HepG2 (cell line): ENCODE measurements around the gene SEPHS2. TPM values are rescaled to one million over a fixed set of nuclear protein-coding genes. Genes with fewer than 3 reads are reported as not detected.

Experiments
- ARNT2 ChIP-seq: sonication (generic); formaldehyde crosslinking; IDR thresholded peaks from 2 replicates; pipeline ENCODE4 v1.8.0; 2022; ENCODE audit warnings: mild to moderate bottlenecking, low read depth, missing genetic modification reagents, moderate library complexity
- CHCHD3 ChIP-seq: sonication (generic); formaldehyde crosslinking; IDR thresholded peaks from 2 replicates; pipeline ENCODE4 v1.8.0; 2022; ENCODE audit warnings: mild to moderate bottlenecking, missing genetic modification reagents, moderate library complexity
- CREM ChIP-seq, 2 experiments: sonication (generic) in 1 of 2; formaldehyde crosslinking in 1 of 2; IDR thresholded peaks; 2 replicates each; pipeline versions ENCODE4 v1.4.0 to v1.6.1; 2016 to 2020; ENCODE audit warnings: antibody characterized with exemption in 1 of 2, mild to moderate bottlenecking in 1 of 2, missing genetic modification reagents in 1 of 2
- DMAP1 ChIP-seq: IDR thresholded peaks from 2 replicates; pipeline ENCODE4 v1.6.1; 2016
- HOXA5 ChIP-seq: sonication (generic); formaldehyde crosslinking; IDR thresholded peaks from 2 replicates; pipeline ENCODE4 v1.4.0; 2020; ENCODE audit warnings: missing genetic modification reagents
- NFKBIZ ChIP-seq: IDR thresholded peaks from 2 replicates; pipeline ENCODE4 v1.6.1; 2018; ENCODE audit warnings: missing genetic modification reagents, missing compliant biosample characterization
- RFX1 ChIP-seq: fragments of 450-650 bp; IDR thresholded peaks from 2 replicates; pipeline ENCODE4 v1.6.1; 2017
- SAP130 ChIP-seq: IDR thresholded peaks from 2 replicates; pipeline ENCODE4 v1.6.1; 2016; ENCODE audit warnings: low read depth
- SP4 ChIP-seq: sonication (generic); formaldehyde crosslinking; IDR thresholded peaks from 2 replicates; pipeline ENCODE4 v1.8.1; 2023; ENCODE audit warnings: mild to moderate bottlenecking, missing genetic modification reagents
- TGIF2 ChIP-seq: IDR thresholded peaks from 2 replicates; pipeline ENCODE4 v1.6.1; 2016; ENCODE audit warnings: control low read depth, missing compliant biosample characterization
- ZNF441 ChIP-seq: sonication (generic); formaldehyde crosslinking; IDR thresholded peaks from 2 replicates; pipeline ENCODE4 v1.7.0; 2021; ENCODE audit warnings: missing genetic modification reagents, borderline replicate concordance
- ZNF724P ChIP-seq: sonication (generic); formaldehyde crosslinking; IDR thresholded peaks from 2 replicates; pipeline ENCODE4 v1.8.0; 2022; ENCODE audit warnings: missing genetic modification reagents, borderline replicate concordance
- ZNF761 ChIP-seq: sonication (generic); formaldehyde crosslinking; conservative IDR thresholded peaks from 2 replicates; pipeline ENCODE4 v1.4.0; 2020; ENCODE audit warnings: mild to moderate bottlenecking, missing genetic modification reagents
- polyA plus RNA-seq, 8 experiments: library from polyadenylated mRNA; depleted of rRNA in 3 of 8; stranded (reverse) in 7 of 8; unstranded in 1 of 8; fragments of >200 nt; fragmentation: Illumina TruSeq in 4 of 8; extraction: Trizol in 4 of 8; gene quantifications; 2 replicates each; pipeline versions ENCODE4 v1.2.1 to v1.2.3, GENCODE V29; 2011 to 2016; ENCODE audit warnings: low read depth in 4 of 8, missing spikeins in 1 of 8, mixed read lengths in 1 of 8; ENCODE audit not compliant: insufficient read depth in 1 of 8
- total RNA-seq, 5 experiments: library from RNA; depleted of rRNA; stranded (reverse); fragments of >200 nt; fragmentation: Illumina TruSeq; extraction: Trizol; gene quantifications; 2 replicates each; pipeline ENCODE4 v1.2.3, GENCODE V29; 2016; ENCODE audit warnings: low read depth in 1 of 5
- TF ChIP-seq, protein P1 (sequence below): sonication (generic); formaldehyde crosslinking; IDR thresholded peaks from 2 replicates; pipeline ENCODE4 v1.5.0; 2020; ENCODE audit warnings: missing genetic modification reagents
- TF ChIP-seq, protein P2 (sequence below): sonication (generic); formaldehyde crosslinking; IDR thresholded peaks from 2 replicates; pipeline ENCODE4 v1.4.0; 2020; ENCODE audit warnings: missing genetic modification reagents
- TF ChIP-seq, protein P3 (sequence below): sonication (generic); formaldehyde crosslinking; IDR thresholded peaks from 2 replicates; pipeline ENCODE4 v1.5.0; 2020; ENCODE audit warnings: missing genetic modification reagents
- TF ChIP-seq, protein P4 (sequence below): sonication (generic); formaldehyde crosslinking; IDR thresholded peaks from 2 replicates; pipeline ENCODE4 v1.4.0; 2020; ENCODE audit warnings: missing genetic modification reagents
- TF ChIP-seq, protein P5 (sequence below): sonication (generic); formaldehyde crosslinking; IDR thresholded peaks from 2 replicates; pipeline ENCODE4 v1.5.0; 2020; ENCODE audit warnings: mild to moderate bottlenecking, low read depth, missing genetic modification reagents, borderline replicate concordance

Gene SEPHS2
- total and polyA plus RNA-seq, 2 of the 13 experiments (the other 11 are each of a cell fraction or from before 2014, with no cell fraction given): 20.7 to 127 TPM

DNA sequence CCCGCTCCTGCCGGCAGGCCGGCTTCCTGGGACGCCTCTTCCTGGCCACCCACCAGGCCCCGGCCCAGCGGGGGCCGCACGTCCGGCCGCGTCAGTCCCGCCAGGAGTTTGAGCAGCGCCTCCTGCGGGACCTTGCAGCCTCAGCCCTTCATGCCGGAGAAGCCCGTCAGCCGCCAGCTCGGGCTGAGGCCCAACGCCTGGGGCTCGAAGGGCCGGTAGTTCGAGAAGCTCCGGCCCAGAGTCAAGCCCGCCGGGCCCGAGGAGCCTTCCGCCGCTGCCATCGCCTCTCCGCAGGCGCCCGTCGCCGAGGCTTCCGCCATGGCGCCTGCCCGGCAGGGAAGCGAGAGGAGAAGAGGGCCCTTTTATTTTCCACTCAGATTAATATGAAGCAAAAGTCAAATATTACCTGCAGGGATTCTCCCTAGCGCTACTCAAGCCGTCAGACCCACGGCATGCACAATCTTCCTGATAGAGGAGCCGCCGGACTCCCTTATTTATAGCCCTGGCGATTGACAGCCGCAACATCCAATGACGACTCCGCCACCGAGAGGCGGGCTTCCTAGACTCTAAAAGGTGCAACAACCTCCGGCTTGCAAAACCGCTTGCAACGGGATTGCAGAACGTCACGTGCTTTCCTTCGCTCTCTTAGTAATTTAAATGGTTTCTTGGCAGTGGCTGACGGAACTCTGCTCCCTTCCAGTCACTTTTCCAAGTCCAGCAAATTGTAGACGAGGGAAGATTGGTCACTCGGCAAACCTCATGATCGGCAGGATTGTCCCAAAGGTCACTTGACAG, at the start of gene SEPHS2 (continued):
- TF ChIP-seq HOXA5 (CRISPR knock-in tag) (peak; percentile 81), NFKBIZ (CRISPR knock-in tag) (0 out of 2 replicates have a peak, but pooled peaks have one; percentile 12), TGIF2 (CRISPR knock-in tag) (no peak; the same call in 1 of the 2 replicates), CREM (IDR thresholded peaks at IDR 0.05) (peak; percentile 59), CREM (CRISPR knock-in tag; IDR thresholded peaks at IDR 0.05) (no peak), ARNT2 (CRISPR knock-in tag) (peak; percentile 74), SAP130 (CRISPR knock-in tag) (peak; percentile 88), SP4 (CRISPR knock-in tag) (peak; percentile 56), CHCHD3 (CRISPR knock-in tag) (0 out of 2 replicates have a peak, but pooled peaks have one; percentile 2), DMAP1 (CRISPR knock-in tag) (peak; percentile 57; the same call in 1 of the 2 replicates), RFX1 (no peak), ZNF724P (0 out of 2 replicates have a peak, but pooled peaks have one; percentile 66), ZNF441 (CRISPR knock-in tag) (peak; percentile 44; the same call in 1 of the 2 replicates), ZNF761 (CRISPR knock-in tag) (0 out of 2 replicates have a peak, but pooled peaks have one; percentile 76)
- TF ChIP-seq, protein P1, sequence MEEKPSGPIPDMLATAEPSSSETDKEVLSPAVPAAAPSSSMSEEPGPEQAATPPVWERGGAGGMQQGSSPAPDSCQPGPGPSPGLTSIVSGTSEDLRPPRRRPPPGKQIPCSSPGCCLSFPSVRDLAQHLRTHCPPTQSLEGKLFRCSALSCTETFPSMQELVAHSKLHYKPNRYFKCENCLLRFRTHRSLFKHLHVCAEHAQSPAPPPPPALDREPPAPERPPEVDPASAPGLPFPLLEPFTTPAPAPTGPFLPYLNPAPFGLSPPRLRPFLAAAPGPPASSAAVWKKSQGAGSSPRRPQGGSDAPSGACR: peak; percentile 79; the same call in 1 of the 2 replicates
- TF ChIP-seq, protein P2, sequence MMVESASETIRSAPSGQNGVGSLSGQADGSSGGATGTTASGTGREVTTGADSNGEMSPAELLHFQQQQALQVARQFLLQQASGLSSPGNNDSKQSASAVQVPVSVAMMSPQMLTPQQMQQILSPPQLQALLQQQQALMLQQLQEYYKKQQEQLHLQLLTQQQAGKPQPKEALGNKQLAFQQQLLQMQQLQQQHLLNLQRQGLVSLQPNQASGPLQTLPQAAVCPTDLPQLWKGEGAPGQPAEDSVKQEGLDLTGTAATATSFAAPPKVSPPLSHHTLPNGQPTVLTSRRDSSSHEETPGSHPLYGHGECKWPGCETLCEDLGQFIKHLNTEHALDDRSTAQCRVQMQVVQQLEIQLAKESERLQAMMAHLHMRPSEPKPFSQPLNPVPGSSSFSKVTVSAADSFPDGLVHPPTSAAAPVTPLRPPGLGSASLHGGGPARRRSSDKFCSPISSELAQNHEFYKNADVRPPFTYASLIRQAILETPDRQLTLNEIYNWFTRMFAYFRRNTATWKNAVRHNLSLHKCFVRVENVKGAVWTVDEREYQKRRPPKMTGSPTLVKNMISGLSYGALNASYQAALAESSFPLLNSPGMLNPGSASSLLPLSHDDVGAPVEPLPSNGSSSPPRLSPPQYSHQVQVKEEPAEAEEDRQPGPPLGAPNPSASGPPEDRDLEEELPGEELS: peak; percentile 71
- TF ChIP-seq, protein P3, sequence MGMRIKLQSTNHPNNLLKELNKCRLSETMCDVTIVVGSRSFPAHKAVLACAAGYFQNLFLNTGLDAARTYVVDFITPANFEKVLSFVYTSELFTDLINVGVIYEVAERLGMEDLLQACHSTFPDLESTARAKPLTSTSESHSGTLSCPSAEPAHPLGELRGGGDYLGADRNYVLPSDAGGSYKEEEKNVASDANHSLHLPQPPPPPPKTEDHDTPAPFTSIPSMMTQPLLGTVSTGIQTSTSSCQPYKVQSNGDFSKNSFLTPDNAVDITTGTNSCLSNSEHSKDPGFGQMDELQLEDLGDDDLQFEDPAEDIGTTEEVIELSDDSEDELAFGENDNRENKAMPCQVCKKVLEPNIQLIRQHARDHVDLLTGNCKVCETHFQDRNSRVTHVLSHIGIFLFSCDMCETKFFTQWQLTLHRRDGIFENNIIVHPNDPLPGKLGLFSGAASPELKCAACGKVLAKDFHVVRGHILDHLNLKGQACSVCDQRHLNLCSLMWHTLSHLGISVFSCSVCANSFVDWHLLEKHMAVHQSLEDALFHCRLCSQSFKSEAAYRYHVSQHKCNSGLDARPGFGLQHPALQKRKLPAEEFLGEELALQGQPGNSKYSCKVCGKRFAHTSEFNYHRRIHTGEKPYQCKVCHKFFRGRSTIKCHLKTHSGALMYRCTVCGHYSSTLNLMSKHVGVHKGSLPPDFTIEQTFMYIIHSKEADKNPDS (CRISPR knock-in tag): no peak; the same call in 1 of the 2 replicates
- TF ChIP-seq, protein P4, sequence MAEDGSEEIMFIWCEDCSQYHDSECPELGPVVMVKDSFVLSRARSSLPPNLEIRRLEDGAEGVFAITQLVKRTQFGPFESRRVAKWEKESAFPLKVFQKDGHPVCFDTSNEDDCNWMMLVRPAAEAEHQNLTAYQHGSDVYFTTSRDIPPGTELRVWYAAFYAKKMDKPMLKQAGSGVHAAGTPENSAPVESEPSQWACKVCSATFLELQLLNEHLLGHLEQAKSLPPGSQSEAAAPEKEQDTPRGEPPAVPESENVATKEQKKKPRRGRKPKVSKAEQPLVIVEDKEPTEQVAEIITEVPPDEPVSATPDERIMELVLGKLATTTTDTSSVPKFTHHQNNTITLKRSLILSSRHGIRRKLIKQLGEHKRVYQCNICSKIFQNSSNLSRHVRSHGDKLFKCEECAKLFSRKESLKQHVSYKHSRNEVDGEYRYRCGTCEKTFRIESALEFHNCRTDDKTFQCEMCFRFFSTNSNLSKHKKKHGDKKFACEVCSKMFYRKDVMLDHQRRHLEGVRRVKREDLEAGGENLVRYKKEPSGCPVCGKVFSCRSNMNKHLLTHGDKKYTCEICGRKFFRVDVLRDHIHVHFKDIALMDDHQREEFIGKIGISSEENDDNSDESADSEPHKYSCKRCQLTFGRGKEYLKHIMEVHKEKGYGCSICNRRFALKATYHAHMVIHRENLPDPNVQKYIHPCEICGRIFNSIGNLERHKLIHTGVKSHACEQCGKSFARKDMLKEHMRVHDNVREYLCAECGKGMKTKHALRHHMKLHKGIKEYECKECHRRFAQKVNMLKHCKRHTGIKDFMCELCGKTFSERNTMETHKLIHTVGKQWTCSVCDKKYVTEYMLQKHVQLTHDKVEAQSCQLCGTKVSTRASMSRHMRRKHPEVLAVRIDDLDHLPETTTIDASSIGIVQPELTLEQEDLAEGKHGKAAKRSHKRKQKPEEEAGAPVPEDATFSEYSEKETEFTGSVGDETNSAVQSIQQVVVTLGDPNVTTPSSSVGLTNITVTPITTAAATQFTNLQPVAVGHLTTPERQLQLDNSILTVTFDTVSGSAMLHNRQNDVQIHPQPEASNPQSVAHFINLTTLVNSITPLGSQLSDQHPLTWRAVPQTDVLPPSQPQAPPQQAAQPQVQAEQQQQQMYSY (CRISPR knock-in tag): peak; percentile 24; the same call in 1 of the 2 replicates
- TF ChIP-seq, protein P5, sequence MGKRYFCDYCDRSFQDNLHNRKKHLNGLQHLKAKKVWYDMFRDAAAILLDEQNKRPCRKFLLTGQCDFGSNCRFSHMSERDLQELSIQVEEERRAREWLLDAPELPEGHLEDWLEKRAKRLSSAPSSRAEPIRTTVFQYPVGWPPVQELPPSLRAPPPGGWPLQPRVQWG: no peak
